ENCODE results near the gene STK11IP. TPM values are rescaled to one million over a fixed set of nuclear protein-coding genes. Genes with fewer than 3 reads are reported as not detected.

The STK11IP gene
- total and polyA plus RNA-seq, 9 of the 15 experiments (the other 6 are each of a cell fraction or from before 2014, with no cell fraction given) = 0.52 to 21.7 (median 5.6) TPM

DNA sequence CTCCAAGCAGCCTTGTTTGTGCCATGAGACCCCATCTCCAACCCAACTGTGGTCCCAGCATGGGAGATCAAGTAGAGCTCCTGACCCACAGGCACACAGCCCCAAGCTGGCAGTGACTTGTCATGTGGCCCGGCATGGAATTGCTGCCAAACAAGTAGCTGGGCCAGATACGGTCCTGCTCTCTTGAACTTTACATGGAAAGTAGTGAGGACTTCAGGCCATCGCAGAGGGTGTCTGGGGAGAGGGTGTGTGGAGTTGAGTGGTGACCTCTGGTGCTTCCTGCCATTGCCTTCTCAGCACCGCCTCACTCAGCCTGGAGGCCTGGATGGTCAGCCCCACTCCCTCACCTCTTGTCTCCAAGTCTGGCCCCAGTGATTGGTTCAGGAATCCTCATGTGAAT is 18.9 kb downstream of the STK11IP start:
- Histone ChIP-seq H3K9ac (ENCODE audit: insufficient read depth in 1 of 2, low read depth in 2 of 2, low read length in 2 of 2) (no peak overlapping the region), H3K36me3 (ENCODE audit: control insufficient read depth, insufficient read depth, low read length) (no peaks in the 10 kb centered on the region), H3K4me3 (no peak overlapping the region), H3K79me2 (ENCODE audit: control insufficient read depth, insufficient read depth, low read length) (no peaks in the 10 kb centered on the region), H3K4me1 (replicated peaks in 1 of 2; ENCODE audit: control insufficient read depth in 2 of 2, insufficient read depth in 2 of 2, low read length in 2 of 2) (peaks cover 0 to 11% of the 10 kb centered on the region in 2 experiments; a peak in 2 of 5 replicates), H4K20me1 (replicated peaks; ENCODE audit: control insufficient read depth, insufficient read depth, low read length) (no peaks in the 10 kb centered on the region; the same call in 1 of the 2 replicates), H3K27me3 (ENCODE audit: control insufficient read depth in 2 of 2, insufficient read depth in 2 of 2, low read length in 2 of 2) (no peaks in the 10 kb centered on the region), H3K4me2 (ENCODE audit: insufficient read depth, low read length) (no peak overlapping the region), H3K9me1 (ENCODE audit: control insufficient read depth, insufficient read depth, low read length) (no peaks in the 10 kb centered on the region), H3K9me3 (replicated peaks; ENCODE audit: control insufficient read depth, insufficient read depth, low read depth, low read length) (no peaks in the 10 kb centered on the region), H2AFZ (ENCODE audit: low read depth, low read length) (no peak overlapping the region), H3K27ac (ENCODE audit: extremely low read depth, low read depth, low read length) (no peak overlapping the region)
- ATAC-seq = no peak
- in situ Hi-C loops (cut with MboI) = no loop called here
- DNase-seq (ENCODE audit: extremely low read depth in 1 of 4, low spot score in 3 of 4) = no peak
- ChIA-PET CTCF (ENCODE audit: low intra/inter-chr PET ratio) (interaction anchor here (0.6 kb wide), 1 partner anchor 75 kb away, joined by 3 read pairs; no protein-coding TSS in a partner anchor), POLR2A (interaction anchor here (0.8 to 1.3 kb wide), 2 partner anchors 11 to 14 kb away, joined by 3 to 5 read pairs; no protein-coding TSS in a partner anchor)
- BruUV-seq (replicated peaks) = no TSS peak
- FAIRE-seq = no peak
- intact Hi-C loops (cut with micrococcal nuclease) = no loop called here
- 90% methylated on average over 3 of the region's 4 CpGs for WGBS (ENCODE audit: insufficient coverage, low coverage, missing lambda C conversion rate)
- TF ChIP-seq KAT2B (IDR thresholded peaks at IDR 0.05; ENCODE audit: low read depth, low read length) (no peak), STAG1 (CRISPR knock-in tag; IDR thresholded peaks at IDR 0.05; ENCODE audit: borderline replicate concordance) (no peak), BDP1 (IDR thresholded peaks at IDR 0.05; ENCODE audit: insufficient read depth, insufficient read length) (no peak), NCOA6 (IDR thresholded peaks at IDR 0.05) (no peak), JUN (IDR thresholded peaks at IDR 0.05; ENCODE audit: borderline replicate concordance, low read depth, low read length) (no peak), JUN (CRISPR knock-in tag; IDR thresholded peaks at IDR 0.05; ENCODE audit: borderline replicate concordance) (no peak), ZFP36 (IDR thresholded peaks at IDR 0.05; ENCODE audit: low read depth, low read length, partially characterized antibody) (no peak), GABPB2 (CRISPR knock-in tag; conservative IDR thresholded peaks at IDR 0.05) (no peak), RUNX1 (IDR thresholded peaks at IDR 0.05; ENCODE audit: low read depth) (no peak), ZBTB7A (IDR thresholded peaks at IDR 0.05; ENCODE audit: borderline replicate concordance, control insufficient read depth, low read depth, low read length) (no peak), HNRNPUL1 (IDR thresholded peaks at IDR 0.05; ENCODE audit: low read length) (no peak), TAF1 (IDR thresholded peaks at IDR 0.05; ENCODE audit: control insufficient read depth, extremely low read depth, insufficient read depth, low read length, severe bottlenecking) (no peak), ZEB2 (IDR thresholded peaks at IDR 0.05) (no peak), ZNF785 (CRISPR knock-in tag; IDR thresholded peaks at IDR 0.05) (no peak), STAT5A (IDR thresholded peaks at IDR 0.05; ENCODE audit: borderline replicate concordance, low read length) (no peak)
- TF ChIP-seq, protein P1, sequence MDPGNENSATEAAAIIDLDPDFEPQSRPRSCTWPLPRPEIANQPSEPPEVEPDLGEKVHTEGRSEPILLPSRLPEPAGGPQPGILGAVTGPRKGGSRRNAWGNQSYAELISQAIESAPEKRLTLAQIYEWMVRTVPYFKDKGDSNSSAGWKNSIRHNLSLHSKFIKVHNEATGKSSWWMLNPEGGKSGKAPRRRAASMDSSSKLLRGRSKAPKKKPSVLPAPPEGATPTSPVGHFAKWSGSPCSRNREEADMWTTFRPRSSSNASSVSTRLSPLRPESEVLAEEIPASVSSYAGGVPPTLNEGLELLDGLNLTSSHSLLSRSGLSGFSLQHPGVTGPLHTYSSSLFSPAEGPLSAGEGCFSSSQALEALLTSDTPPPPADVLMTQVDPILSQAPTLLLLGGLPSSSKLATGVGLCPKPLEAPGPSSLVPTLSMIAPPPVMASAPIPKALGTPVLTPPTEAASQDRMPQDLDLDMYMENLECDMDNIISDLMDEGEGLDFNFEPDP (CRISPR knock-in tag; IDR thresholded peaks at IDR 0.05) = no peak
- TF ChIP-seq, protein P2, sequence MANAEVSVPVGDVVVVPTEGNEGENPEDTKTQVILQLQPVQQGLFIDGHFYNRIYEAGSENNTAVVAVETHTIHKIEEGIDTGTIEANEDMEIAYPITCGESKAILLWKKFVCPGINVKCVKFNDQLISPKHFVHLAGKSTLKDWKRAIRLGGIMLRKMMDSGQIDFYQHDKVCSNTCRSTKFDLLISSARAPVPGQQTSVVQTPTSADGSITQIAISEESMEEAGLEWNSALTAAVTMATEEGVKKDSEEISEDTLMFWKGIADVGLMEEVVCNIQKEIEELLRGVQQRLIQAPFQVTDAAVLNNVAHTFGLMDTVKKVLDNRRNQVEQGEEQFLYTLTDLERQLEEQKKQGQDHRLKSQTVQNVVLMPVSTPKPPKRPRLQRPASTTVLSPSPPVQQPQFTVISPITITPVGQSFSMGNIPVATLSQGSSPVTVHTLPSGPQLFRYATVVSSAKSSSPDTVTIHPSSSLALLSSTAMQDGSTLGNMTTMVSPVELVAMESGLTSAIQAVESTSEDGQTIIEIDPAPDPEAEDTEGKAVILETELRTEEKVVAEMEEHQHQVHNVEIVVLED (CRISPR knock-in tag; IDR thresholded peaks at IDR 0.05) = no peak
- TF ChIP-seq, protein P3, sequence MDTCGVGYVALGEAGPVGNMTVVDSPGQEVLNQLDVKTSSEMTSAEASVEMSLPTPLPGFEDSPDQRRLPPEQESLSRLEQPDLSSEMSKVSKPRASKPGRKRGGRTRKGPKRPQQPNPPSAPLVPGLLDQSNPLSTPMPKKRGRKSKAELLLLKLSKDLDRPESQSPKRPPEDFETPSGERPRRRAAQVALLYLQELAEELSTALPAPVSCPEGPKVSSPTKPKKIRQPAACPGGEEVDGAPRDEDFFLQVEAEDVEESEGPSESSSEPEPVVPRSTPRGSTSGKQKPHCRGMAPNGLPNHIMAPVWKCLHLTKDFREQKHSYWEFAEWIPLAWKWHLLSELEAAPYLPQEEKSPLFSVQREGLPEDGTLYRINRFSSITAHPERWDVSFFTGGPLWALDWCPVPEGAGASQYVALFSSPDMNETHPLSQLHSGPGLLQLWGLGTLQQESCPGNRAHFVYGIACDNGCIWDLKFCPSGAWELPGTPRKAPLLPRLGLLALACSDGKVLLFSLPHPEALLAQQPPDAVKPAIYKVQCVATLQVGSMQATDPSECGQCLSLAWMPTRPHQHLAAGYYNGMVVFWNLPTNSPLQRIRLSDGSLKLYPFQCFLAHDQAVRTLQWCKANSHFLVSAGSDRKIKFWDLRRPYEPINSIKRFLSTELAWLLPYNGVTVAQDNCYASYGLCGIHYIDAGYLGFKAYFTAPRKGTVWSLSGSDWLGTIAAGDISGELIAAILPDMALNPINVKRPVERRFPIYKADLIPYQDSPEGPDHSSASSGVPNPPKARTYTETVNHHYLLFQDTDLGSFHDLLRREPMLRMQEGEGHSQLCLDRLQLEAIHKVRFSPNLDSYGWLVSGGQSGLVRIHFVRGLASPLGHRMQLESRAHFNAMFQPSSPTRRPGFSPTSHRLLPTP (IDR thresholded peaks at IDR 0.05; ENCODE audit: borderline replicate concordance, extremely low read depth, insufficient read length) = no peak

Measured in K562 (cell line).